ENCODE measurements around the gene UROS. TPM values are rescaled to one million over a fixed set of nuclear protein-coding genes. Genes with fewer than 3 reads are reported as not detected.

Gene UROS
- total and polyA plus RNA-seq, 4 donors = 24.9 to 157 (median 37.9) TPM

GRCh38 chr10:125808047-125808446 is 15.0 kb downstream of the UROS start:
- DNase-seq (ENCODE audit: low spot score) = no peak
- WGBS = 98% methylated on average over 1 of the region's 1 CpG
- TF ChIP-seq RXRA (IDR thresholded peaks at IDR 0.05) (no peak), YY1 (IDR thresholded peaks at IDR 0.05) (no peak), REST (IDR thresholded peaks at IDR 0.05) (no peak), FOXA2 (IDR thresholded peaks at IDR 0.05) (no peak), SP1 (IDR thresholded peaks at IDR 0.05) (no peak), EGR1 (IDR thresholded peaks at IDR 0.05; ENCODE audit: low read depth in 2 of 2) (no peak), HNF4A (conservative IDR thresholded peaks at IDR 0.05) (no peak), NR2F2 (IDR thresholded peaks at IDR 0.05) (no peak), RAD21 (IDR thresholded peaks at IDR 0.05) (no peak), TAF1 (conservative IDR thresholded peaks at IDR 0.05) (no peak), HNF4G (IDR thresholded peaks at IDR 0.05) (no peak), GABPA (IDR thresholded peaks at IDR 0.05 in 1 of 2, conservative IDR thresholded peaks at IDR 0.05 in 1 of 2) (no peak), ZBTB33 (IDR thresholded peaks at IDR 0.05) (no peak), CTCF (IDR thresholded peaks at IDR 0.05; ENCODE audit: low read depth, low read length, missing input control) (no peak), JUND (IDR thresholded peaks at IDR 0.05) (no peak)
- TF ChIP-seq, protein P1, sequence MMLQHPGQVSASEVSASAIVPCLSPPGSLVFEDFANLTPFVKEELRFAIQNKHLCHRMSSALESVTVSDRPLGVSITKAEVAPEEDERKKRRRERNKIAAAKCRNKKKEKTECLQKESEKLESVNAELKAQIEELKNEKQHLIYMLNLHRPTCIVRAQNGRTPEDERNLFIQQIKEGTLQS (IDR thresholded peaks at IDR 0.05) = no peak
- TF ChIP-seq, protein P2, sequence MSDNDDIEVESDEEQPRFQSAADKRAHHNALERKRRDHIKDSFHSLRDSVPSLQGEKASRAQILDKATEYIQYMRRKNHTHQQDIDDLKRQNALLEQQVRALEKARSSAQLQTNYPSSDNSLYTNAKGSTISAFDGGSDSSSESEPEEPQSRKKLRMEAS (IDR thresholded peaks at IDR 0.05) = no peak
- no peaks in the 10 kb centered on the region for H3K9me3 ChIP-seq (ENCODE audit: control insufficient read depth in 4 of 4, low read length in 3 of 4)
- H3K4me3 ChIP-seq (ENCODE audit: low read depth in 1 of 3, low read length in 3 of 3) = no peak overlapping the region
- no peaks in the 10 kb centered on the region for H3K4me1 ChIP-seq (ENCODE audit: control insufficient read depth in 4 of 4, insufficient read depth in 4 of 4, low read length in 3 of 4)
- no peak overlapping the region for H3K27ac ChIP-seq (ENCODE audit: low read depth in 1 of 2, low read length in 2 of 2)
- no peak overlapping the region for H3K9ac ChIP-seq (ENCODE audit: low read depth in 1 of 2, low read length in 2 of 2)
- peaks cover 2 to 62% (median 29%) of the 10 kb centered on the region in 4 donors for H3K36me3 ChIP-seq (ENCODE audit: control insufficient read depth in 4 of 4, insufficient read depth in 3 of 4, low read depth in 1 of 4, low read length in 3 of 4)
- no peaks in the 10 kb centered on the region for H3K27me3 ChIP-seq (ENCODE audit: control insufficient read depth in 4 of 4, insufficient read depth in 4 of 4, low read length in 3 of 4)
